ENCODE measurements around the gene PTPRC.

PTPRC gene

DNA sequence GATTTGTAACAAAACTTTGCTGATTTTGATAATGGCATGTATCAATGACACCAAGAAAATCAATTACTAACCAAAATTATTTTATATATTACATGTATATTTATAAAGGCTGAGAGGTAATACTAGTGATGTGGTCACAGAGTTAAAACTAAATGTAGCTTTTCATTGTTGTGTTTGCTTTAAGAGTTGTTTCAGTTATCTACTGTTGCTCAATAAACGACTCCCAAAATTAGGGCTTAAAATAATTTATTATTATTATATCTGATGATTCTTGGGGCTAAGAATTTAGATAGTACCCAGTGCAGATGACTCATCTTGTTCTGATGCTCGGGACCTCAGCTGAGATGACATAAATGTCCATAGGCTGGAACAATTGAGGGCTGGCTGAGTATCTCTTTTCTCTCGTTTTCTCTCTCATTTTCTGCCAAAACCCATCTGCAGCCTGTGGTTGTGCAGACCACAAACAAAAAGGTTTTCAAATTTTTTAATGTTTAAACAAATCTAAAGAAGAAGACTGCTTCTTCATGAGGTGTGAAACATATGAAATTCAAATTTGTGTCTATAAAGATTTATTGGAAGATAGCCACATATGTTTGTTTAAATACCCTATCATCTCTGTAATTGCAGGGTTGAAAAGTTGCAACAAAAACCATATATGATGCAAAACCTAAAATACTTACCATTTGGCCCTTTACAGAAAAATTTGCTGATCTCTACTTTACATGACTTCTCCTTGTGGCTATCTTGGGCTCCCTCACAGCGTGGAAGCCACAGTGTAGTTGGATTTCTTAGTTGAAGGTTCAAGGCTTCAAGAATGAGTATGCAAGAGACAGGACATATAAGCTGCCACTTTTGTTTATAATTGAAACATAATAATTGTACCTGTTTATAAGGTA, 14.8 kb upstream of the PTPRC start:
- H3K27ac ChIP-seq, result no peak overlapping the region
- no peak for TF ChIP-seq ZFX (IDR thresholded peaks at IDR 0.05)
- TF ChIP-seq, protein P1, sequence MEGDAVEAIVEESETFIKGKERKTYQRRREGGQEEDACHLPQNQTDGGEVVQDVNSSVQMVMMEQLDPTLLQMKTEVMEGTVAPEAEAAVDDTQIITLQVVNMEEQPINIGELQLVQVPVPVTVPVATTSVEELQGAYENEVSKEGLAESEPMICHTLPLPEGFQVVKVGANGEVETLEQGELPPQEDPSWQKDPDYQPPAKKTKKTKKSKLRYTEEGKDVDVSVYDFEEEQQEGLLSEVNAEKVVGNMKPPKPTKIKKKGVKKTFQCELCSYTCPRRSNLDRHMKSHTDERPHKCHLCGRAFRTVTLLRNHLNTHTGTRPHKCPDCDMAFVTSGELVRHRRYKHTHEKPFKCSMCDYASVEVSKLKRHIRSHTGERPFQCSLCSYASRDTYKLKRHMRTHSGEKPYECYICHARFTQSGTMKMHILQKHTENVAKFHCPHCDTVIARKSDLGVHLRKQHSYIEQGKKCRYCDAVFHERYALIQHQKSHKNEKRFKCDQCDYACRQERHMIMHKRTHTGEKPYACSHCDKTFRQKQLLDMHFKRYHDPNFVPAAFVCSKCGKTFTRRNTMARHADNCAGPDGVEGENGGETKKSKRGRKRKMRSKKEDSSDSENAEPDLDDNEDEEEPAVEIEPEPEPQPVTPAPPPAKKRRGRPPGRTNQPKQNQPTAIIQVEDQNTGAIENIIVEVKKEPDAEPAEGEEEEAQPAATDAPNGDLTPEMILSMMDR (conservative IDR thresholded peaks at IDR 0.05), result no peak

DNA sequence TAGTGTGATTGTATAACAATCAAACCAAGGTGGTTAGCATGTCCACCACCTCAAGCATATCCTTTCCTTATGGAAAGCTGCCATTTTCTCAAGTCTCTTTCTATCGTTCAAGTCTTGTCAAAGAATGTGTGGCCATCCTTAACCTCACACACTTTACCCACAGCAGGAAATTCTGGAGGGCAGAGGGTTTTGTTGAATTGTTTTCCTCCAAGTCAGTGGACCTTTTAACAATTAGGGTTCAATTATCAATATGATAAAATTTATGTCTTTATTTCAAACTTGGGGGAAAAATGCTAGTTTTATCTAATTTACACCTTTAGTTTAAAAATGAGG, 14.2 kb upstream of the PTPRC start:
- H3K27ac ChIP-seq, result no peak overlapping the region
- no peak for TF ChIP-seq ZFX (IDR thresholded peaks at IDR 0.05)
- TF ChIP-seq, protein P1 (conservative IDR thresholded peaks at IDR 0.05), result no peak

DNA sequence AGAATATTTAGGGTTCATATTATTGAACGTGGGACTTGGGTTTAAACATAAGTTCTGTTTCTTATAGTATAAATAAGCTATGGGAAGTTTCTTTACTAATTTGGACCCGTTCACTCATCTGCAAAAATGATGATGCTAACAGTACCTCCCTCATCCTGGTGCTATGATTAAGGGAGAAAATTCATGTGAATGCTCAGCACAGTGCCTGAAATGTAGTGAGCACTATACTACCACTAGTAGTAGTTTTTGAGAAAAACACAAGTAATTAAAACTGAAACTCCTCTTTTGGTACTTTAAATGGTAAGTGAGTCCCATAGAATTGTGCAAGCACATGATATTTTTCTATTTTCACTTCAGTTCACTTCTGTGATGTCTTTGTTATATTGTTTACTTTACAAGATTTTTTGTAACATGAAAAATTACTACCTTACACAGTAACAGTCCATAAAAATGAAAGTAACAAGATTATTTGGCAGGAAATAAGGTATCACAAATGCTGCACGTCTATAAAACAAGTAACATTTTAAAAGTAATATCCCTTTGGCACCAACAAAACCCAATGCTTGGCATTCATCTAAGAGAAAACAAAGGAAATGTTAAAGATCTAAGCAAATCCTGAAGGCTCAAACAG, 11.3 kb upstream of the PTPRC start:
- H3K27ac ChIP-seq, result no peak overlapping the region
- TF ChIP-seq, protein P1 (conservative IDR thresholded peaks at IDR 0.05), result no peak
- no peak for TF ChIP-seq ZFX (IDR thresholded peaks at IDR 0.05)

GRCh38 chr1:198628067-198628455, 10.8 kb upstream of the PTPRC start:
- no peak overlapping the region; the same call in 1 of the 2 replicates for H3K27ac ChIP-seq
- TF ChIP-seq, protein P1 (conservative IDR thresholded peaks at IDR 0.05), result no peak
- TF ChIP-seq ZFX (IDR thresholded peaks at IDR 0.05), result no peak

- H3K27ac ChIP-seq, result no peak overlapping the region
- TF ChIP-seq ZFX (IDR thresholded peaks at IDR 0.05), result no peak
- TF ChIP-seq, protein P1 (conservative IDR thresholded peaks at IDR 0.05), result no peak
These were observed 9.2 kb upstream of the PTPRC start for GRCh38 chr1:198629610-198630009.

GRCh38 chr1:198630863-198631262, 8.0 kb upstream of the PTPRC start:
- no peak for TF ChIP-seq ZFX (IDR thresholded peaks at IDR 0.05)
- TF ChIP-seq, protein P1 (conservative IDR thresholded peaks at IDR 0.05), result no peak
- H3K27ac ChIP-seq, result no peak overlapping the region

DNA sequence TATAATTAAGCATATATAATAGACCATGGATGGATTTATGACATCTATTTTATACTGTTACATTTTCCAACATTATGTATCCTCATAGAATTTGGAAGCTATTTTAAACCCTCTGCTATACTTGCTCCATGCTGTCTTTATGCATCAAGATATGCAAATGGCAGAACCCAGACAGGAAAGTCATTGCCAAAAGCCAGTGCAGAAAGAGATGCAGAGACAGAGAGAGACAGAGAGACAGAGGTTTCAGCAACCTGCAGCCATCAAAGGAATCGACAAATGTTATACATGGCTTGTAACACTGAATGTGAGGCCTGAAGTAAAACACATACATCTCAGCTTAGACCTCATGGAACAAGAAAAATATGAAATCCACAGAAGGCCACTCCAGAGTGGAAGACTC, 7.5 kb upstream of the PTPRC start:
- no peak overlapping the region for H3K27ac ChIP-seq
- no peak for TF ChIP-seq ZFX (IDR thresholded peaks at IDR 0.05)
- TF ChIP-seq, protein P1 (conservative IDR thresholded peaks at IDR 0.05), result no peak
